ENCODE measurements around the gene ACP4. TPM values are rescaled to one million over a fixed set of nuclear protein-coding genes. Genes with fewer than 3 reads are reported as not detected.

The ACP4 gene, protein sequence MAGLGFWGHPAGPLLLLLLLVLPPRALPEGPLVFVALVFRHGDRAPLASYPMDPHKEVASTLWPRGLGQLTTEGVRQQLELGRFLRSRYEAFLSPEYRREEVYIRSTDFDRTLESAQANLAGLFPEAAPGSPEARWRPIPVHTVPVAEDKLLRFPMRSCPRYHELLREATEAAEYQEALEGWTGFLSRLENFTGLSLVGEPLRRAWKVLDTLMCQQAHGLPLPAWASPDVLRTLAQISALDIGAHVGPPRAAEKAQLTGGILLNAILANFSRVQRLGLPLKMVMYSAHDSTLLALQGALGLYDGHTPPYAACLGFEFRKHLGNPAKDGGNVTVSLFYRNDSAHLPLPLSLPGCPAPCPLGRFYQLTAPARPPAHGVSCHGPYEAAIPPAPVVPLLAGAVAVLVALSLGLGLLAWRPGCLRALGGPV
- not detected in 2 replicates for total RNA-seq

DNA sequence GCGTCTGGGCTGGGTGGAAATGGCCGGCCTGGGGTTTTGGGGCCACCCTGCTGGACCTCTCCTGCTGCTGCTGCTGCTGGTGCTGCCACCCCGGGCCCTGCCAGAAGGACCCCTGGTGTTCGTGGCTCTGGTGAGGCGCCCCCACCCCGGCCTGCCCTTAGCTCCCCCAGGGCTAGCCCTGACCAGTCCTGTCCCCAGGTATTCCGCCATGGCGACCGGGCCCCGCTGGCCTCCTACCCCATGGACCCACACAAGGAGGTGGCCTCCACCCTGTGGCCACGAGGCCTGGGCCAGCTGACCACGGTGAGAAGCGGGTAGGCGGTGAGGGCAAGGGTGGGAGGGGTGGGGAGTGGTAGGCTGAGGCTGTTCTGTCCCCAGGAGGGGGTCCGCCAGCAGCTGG is at the start of gene ACP4:
ACP4 (plus strand) TSS at position 20 of the 400 bp plus-strand sequence; CDS start at position 20, 0 bp downstream.

DNA sequence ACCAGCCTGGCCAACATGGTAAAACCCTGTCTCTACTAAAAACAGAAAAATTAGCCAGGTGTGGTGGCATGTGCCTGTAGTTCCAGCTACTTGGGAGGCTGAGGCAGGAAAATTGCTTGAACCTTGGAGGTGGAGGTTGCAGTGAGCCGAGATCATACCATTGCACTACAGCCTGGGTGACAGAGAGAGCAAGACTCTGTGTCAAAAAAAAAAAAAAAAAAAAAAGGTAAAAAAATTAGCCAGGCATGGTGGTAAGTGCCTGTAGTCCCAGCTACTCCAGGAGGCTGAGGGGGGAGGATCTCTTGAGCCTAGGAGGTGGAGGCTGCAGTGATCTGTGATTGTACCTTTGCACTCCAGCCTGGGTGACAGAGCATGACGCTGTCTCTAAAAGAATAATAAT is 20.1 kb upstream of the ACP4 start, which contains the start of gene GPR32:
GPR32 (plus strand) TSS at position 301 of the 400 bp plus-strand sequence. CDS start 137 bp downstream, outside the sequence.

DNA sequence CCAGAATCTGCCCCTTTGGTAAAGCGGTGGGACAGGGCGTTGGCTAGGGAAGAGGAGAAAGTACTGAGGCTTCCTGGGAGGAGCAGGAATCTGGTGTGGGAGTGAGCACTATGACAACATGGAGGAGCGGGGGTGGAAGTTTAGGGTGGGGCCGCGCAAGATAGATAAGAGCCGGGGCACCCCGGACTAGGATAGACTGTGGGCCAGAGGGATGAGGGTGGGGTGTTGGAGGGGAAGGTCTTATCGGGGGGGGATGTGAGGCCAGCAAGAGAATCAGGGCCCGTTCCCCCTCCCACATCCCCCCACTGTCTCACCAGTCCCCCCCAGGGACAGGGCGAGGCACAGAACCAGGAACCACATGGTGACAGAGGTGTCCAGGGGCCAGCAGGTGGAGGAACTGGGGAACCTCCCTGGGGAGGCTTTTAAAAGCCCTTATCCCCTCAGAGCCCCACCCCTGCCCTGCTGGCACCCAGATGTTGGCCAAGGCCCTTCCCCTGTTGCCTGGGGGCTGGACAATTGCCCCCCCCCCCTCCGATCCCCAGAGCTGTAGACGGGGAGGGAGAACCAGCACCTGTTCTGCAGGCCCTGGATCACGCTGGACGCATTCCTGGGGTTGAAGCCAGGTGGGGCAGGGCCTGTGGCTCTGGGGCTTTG is 33.3 kb downstream of the ACP4 start, which contains the start of gene KLK1:
KLK1 (minus strand) TSS at position 399 of the 654 bp plus-strand sequence; CDS start at position 360, 39 bp downstream.

DNA sequence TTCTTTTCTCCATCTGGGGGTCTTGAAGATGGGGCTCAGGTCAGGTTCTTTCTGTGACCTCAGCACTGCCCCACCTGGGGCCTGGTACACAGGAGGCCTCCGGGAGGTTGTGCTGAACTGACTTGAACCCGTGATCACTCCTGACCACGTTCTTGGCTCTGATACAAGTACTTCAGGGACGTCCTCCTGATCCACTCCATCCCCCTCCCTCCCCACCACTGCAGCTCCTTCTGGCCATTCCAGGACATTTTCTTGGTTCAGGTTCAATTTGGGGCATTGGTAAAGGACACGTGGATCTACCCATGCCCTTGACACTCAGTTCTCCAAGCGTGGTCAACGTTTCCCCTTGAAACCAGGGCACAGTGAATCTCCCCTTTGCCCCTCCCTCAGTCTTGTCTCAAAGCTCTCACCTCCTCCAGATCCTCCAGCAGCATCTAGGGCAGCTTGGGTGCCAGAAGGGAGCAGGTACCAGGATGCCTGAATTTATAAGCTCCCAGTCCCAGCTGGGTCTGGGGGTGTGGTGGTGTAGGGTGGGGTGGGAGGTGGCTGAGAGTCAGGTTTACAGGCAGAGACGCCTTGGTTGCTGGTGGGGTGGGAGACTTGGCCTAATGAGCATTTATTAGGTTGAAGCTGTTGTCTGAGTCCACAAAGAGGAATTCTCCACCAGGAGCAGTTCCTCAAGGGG is 43.0 kb downstream of the ACP4 start, which contains the start of gene KLK15:
KLK15 (minus strand) TSS at position 458 of the 685 bp plus-strand sequence. CDS start 2,082 bp downstream, outside the sequence.

Small RNA genes within 50 kb of the gene (small RNA-seq; reads per million reads assigned to genes)
- gene SNORD88A (ENCODE audit: low replicate concordance), result 92.2 reads per million, percentile 98 among the genes with 10 or more reads in this experiment
- gene SNORD88B (ENCODE audit: low replicate concordance), result not detected
- gene SNORD88C (ENCODE audit: low replicate concordance), result not detected

Other genes starting within 250 kb of the ACP4 start
- under 0.01 TPM in 1 of 2 replicates, not detected in the other for gene LRRC4B, start 222.0 kb upstream of the ACP4 start, total RNA-seq
- not detected in 2 replicates for gene SYT3, start 150.5 kb upstream of the ACP4 start, total RNA-seq
- gene C19orf81, start 141.0 kb upstream of the ACP4 start, total RNA-seq, result not detected in 2 replicates
- gene SHANK1, start 70.6 kb upstream of the ACP4 start, total RNA-seq, result 0.22 and 4.9 TPM in 2 replicates
- 1.8 and 11.5 TPM in 2 replicates for gene CLEC11A, start 67.1 kb upstream of the ACP4 start, total RNA-seq
- gene GPR32, start 20.0 kb upstream of the ACP4 start, total RNA-seq, result not detected in 2 replicates
- gene KLK1, start 33.4 kb downstream of the ACP4 start, total RNA-seq, result not detected in 2 replicates
- gene KLK15, start 43.2 kb downstream of the ACP4 start, total RNA-seq, result not detected in 2 replicates
- gene KLK3, start 64.5 kb downstream of the ACP4 start, total RNA-seq, result not detected in 2 replicates
- gene KLK2, start 83.0 kb downstream of the ACP4 start, total RNA-seq, result not detected in 2 replicates
- gene KLK4, start 121.0 kb downstream of the ACP4 start, total RNA-seq, result not detected in 2 replicates
- 0.14 TPM in 1 of 2 replicates, not detected in the other for gene KLK5, start 162.6 kb downstream of the ACP4 start, total RNA-seq
- gene KLK6, start 179.2 kb downstream of the ACP4 start, total RNA-seq, result not detected in 2 replicates
- not detected in 2 replicates for gene KLK7, start 193.5 kb downstream of the ACP4 start, total RNA-seq
- not detected in 2 replicates for gene KLK8, start 211.2 kb downstream of the ACP4 start, total RNA-seq
- gene KLK10, start 229.3 kb downstream of the ACP4 start, total RNA-seq, result not detected in 2 replicates
- not detected in 2 replicates for gene KLK11, start 236.2 kb downstream of the ACP4 start, total RNA-seq
- gene KLK12, start 244.6 kb downstream of the ACP4 start, total RNA-seq, result not detected in 2 replicates